Activated naive CD8-positive, alpha-beta T cell treated with anti-CD3 and anti-CD28 coated beads, Interleukin-2, amount 50 U/mL, for 16 hours (primary cell): ENCODE data around the gene ZNF436.

ENCODE experiments used
- DNase-seq: peaks from one replicate; pipeline ENCODE4 v3.0.0-alpha.2; 2020; ENCODE audit warnings: low read depth, low spot score

The ZNF436 gene

DNA sequence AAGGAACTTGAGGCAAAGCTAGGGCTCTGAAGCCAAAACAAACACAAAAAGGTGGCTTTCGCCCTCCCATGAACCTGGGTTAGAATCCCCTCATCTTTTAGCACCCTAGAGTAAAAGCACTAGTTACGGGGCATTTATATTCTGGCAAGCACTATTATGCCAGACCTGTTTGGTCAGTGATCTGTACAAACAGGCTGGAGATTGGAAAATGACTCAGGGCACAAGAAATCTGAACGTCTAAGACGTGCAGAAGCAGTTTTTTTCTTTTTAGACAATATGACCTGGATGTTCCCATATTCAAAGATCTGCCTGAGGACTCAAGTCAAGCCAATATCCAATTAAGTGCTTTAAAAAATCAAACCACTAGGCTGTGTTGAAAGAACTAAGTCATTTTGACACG, 3.0 kb downstream of the ZNF436 start:
- no peak for DNase-seq

DNA sequence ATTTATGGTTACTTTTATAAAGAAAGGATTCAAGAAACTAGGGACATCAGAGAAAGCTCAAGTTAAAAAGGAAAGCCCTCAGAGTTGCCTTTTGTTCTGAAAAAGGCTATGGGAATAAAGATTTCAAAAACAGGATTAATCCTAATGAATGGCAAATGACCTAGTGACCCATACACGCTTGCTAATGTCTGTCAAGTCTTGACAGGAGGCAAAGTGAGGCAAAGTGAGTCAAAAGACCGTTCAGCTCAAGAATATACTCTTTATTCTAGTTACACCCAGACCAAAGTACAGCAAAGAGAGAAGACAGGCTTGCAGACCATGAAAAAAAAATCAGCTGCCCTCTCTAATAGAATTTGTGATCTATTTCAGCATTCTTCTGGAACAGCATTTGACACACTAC, 3.5 kb downstream of the ZNF436 start:
- DNase-seq: no peak

DNA sequence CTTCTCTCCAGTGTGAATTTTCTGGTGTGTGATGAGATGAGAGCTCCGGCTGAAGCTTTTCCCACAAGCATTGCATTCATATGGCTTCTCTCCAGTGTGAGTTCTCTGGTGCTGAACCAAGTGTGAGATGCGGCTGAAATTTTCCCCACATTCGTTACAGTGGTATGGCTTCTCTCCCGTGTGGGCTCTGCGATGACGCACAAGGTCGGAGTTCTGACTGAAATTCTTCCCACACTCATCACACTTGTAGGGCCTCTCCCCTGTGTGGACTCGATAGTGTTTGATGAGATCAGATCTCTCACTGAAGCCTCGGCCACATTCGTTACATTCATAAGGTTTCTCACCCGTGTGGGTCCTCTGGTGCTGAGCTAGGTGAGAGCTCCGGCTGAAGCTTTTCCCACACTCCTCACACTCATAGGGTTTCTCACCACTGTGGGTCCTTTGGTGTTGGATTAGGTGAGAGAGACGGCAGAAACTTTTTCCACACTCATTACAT, 7.4 kb downstream of the ZNF436 start:
- DNase-seq: no peak

DNA sequence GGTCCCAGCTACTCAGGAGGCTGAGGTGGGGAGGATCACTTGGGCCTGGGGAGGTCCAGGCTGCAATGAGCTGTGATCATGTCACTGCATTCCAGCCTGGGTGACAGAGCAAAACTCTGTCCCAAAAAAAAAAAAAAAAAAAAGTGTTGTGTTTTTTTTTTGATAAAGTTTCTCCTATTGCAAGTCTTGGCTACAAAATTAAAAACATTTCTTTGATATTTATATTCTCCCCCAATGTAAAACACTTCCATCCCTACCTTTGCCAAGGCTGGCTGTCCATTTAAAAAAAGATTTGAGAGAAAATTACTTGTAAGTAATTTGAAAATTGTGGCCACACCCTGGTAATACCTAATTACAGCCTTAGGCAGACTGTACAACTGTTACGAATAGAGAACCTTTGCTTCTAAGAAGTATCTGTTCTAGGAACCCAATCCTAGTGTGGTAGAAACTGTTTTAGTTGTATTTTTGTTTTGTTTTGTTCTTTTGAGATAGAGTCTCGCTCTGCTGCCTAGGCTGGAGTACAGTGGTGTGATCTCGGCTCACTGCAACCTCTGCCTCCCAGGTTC, 11.2 kb downstream of the ZNF436 start:
- no peak for DNase-seq

DNA sequence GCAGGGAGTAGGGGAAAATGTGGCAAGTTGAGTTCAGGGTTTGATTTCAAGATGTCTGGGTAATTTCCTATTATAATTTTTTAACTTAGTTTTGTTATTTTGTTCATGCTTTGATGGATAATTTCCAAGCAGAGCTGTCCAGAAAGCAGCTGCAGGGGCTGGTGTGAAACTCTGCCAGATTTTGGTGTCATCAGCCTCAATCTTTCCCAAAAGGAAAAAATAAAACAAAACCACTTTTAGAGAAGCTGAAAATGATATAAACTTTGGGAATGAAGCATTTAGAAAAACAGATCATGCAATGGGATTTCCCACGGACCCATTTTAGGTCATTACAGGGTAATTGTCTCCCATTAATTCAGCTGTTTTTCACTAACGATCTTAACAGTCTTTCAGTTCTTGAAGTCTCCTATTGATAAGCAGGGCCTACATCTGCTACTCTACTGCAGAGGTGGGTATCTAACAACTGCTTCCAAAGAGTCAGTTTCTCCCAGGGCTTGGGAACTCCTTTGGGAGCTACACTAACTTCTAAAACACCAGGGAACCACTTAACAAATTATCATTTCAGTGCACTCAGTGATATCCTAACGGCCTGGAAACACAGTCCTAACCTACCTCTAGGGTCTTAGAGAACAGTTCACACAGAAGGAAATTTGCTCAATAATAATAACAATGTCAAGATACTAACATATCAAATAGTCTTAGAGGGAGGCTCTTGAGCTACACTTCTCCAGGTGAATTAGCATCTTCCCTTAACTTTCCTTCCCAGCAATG, 12.3 kb downstream of the ZNF436 start:
- no peak for DNase-seq

DNA sequence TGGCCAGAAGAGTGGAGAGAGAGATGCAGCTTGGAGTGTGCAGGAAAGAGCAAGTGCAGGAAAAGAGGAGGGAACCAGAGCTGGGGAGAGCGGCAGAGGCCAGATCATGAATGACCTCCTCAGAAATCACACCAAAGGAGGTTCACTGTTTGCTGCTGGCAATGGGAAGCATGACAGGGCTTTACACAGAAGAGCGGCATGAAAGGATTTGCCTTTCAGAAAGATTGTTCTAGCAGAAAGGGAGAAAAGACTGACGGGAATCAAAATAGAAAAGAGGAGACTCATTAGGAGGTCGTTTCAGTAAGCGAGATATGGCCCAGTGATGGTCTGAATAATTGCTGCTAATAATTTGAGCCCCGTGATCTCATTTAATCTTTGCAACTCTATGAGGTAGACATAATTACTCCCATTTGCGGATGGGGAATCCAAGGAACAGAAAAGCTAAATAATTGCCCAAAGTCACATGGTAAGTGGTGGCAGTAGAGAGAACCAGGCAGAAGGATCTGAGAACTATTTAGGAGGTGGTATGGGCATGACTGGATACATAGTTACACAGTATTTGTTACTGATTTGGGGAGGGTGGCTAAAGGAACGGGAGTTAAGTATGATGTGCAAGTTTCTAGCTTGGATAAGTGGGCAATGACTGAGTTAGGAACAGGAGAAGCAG, 13.0 kb downstream of the ZNF436 start:
- no peak for DNase-seq

DNA sequence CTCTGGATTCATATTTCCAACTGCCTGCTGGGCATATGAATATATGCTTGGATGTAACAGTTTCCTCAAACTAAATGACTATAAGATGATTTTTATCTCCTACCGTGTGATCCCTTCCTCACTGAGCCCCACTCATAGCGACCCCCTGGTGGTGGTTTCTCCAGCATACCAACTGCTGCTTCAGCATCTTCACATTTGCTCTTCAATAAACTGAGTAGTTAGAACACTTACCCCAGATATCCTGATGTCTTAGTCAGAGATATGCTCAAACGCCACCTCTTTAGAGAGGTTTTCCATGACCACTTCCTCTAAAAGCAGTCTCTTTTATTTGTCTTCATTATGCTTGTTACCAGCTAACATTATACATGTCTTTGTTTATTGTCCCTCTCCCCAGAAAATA, 15.4 kb downstream of the ZNF436 start:
- no peak for DNase-seq

DNA sequence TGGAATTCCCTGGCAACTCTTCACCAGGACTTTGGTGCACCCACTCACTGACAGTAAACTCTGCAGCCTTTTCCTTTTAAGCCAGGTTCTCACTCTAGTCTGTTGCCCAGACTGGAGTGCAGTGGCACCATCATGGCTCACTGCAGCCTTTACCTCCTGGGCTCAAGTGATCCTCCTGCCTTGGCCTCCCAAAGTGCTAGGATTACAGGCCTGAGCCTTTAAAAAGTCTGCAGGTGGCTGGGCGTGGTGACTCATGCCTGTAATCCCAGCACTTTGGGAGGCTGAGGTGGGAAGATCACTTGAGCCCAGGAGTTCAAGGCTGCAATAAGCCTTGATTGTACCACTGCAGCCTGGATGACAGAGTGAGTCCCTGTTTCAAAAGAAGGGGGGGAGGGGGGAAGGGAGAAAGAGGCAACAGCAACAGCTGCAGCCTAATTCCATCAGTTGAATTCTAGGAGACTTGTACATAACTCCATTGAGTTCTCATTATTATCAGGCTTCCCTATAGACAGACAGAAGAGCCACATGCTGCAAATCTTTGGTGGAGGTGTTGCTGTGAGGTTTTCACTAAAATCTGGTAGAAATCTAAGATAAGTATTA, 17.4 kb downstream of the ZNF436 start:
- DNase-seq: no peak

DNA sequence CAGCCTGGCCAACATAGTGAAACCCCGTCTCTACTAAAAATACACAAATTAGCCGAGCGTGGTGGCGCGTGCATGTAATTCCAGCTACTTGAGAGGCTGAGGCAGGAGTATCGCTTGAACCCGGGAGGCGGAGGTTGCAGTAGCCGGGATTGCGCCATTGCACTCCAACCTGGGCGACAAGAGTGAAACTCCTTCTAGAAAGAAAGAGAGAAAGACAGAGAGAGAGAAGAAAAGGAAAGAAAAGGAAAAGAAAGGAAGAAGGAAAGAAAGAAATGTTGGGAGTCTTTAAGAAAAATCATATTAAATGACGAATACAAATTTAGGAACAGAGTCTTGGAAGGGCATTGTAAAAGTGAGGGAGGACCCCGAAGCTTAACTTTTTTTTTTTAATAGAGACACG, 23.7 kb downstream of the ZNF436 start:
- no peak for DNase-seq

DNA sequence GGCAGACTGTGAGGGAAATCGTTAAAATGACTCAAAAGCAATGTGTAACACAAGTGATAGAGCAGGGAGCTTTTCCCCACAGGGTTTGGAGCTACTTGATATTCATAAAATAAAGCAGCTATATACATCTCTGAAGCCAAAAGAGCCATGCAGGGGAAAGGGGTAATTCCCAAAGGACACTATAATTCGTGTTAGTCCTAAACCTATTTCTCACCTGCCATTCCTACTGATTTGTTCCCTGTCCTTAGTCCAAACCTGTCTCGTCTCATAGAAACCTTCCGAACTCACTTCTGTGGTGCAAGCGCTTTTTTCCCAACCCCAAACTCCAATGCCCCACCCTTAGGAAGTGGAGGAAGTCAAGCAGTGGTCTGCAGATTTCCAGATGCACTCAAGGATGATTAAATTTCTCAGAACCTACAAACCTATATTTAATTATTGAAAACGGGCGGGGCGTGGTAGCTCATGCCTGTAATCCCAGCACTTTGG, 24.6 kb downstream of the ZNF436 start:
- no peak for DNase-seq

DNA sequence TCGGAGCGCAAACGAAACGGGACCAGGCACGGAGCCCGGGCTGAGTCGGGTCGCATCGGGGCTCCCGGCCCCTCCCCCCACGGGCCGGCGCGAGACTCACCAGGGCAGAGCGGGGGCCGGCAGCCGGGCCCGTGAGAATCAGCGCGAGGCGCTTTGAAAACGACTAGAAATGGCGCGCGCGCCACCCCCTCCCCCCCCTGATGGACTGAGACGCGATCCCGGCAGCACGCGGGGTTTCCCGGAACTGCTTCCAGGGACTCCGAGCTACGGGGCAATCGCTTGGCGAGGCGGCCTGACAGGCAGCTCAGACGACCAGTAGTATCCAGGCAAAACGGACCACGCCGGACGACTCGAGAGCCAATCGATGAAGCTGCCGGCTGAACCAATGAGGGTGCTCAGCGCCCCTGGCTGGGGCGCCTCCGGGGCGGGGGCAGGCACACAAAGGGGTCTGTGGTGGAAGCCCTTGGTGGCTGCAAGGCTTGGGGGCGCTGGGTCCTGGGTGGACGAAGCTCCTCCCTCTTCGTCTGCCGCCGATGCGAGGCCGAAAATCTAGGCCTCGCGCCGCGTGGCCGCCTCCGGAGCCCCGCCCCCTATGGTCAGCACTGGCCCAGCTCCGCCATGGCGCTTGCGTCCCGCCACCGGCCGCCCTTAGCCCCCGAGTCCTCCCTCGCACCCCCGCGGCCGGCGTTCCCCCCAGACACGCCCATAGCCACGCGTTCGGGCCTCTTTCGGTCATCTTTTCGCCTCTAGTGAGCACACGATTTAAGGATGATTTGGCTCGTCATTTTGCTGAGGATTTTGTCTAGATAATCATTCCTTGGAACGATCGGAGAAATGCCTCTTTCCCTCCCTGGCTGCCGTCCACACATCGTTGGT, 25.3 kb downstream of the ZNF436 start, which contains the start of gene HNRNPR:
HNRNPR (minus strand) TSS at position 174 of the 876 bp plus-strand sequence. CDS start 3,276 bp downstream, outside the sequence.
- DNase-seq: peak; percentile 99

DNA sequence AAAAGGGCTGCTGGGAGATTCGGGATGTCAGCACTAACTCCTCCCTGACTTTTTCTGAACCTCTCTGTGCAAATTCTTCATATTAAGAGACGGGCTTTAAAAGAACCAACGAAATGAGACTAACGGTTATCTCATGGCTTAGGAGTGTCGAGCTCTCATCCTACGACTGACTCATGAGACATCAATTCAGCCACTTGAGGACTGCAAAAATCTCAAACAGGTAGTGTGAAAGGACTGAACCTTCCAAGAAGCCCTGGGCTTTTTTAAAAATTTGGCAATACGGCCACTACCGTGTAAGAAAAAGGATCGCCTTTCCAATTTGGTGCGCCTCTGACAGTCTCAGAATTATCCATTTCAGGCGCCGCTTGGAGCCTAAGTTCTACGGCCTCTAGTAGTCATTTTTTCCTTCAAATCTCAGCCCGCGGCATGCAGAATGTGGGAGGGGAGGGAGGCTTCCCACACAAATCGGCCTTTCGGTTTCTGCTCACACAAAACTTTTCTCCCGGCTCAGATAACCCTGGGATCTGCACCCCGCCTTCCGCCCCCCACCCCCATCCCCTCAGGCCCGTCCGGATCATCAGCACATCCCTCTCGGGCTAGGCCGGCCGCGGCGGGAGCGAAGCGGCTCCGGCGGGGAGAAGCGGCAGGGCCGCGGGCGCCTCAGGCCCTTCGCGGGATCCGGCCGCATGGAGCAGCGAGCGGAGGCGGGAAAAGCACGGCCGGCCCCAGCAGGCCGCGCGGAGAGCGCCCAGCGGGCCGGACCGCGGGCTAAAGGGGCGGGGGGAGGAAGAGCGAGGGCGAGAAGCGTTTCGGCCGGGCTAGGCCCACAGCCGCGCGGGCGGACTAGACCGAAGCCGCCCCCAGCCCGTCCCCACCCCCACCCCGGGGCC, 26.2 kb downstream of the ZNF436 start:
- peak; percentile 32 for DNase-seq

DNA sequence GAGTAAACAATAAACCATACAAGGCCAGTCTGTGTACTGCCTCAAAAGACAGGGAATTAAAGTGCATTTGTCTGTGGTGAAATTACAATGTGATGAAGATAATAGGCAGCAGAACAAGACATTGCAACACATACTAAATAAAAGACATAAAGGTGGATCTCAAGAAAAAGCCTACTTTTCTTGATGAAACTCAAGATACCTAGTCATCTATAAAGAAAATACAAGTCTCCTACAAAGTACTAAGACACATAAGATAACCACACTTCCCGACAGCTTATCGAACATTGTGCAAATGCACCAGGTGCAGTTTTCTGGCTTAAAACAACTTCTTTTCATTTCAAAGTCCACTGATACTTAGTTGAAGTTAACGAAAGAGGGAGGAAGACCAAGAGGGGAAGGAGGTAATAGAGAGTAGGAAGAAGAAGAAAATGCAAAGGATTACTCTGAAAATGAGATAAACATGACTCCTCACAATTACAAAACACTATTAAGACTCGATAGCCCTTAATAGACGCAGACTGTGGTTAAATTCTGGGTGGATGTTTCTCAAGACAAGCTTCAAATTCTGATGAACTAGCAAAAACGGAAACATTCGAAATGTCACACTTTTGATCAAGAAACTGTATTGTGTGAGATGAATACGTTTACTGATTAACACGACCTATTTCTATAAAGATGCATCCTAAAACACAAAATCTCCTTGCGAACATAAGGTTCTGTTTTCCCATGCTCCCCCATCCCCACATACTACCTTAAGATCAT, 27.5 kb downstream of the ZNF436 start:
- DNase-seq: no peak

DNA sequence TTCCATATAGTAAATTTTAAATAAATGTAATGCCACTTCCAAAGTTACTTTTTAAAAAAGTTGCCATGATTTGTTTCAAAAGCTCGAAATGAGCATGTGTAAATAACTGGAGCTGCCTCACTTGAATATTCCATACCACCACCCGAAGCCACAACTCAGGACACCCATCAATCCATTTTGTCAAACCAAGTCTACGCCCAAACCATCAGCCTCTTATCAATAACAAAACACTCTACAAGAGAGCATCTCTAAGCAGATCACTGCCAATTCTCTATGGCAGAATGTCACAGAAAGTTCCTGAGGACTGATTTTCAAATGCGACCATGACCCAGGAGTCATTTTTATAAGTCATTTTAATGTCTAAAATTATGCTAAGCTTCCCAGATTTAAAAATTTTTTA, 30.0 kb downstream of the ZNF436 start:
- DNase-seq: no peak

DNA sequence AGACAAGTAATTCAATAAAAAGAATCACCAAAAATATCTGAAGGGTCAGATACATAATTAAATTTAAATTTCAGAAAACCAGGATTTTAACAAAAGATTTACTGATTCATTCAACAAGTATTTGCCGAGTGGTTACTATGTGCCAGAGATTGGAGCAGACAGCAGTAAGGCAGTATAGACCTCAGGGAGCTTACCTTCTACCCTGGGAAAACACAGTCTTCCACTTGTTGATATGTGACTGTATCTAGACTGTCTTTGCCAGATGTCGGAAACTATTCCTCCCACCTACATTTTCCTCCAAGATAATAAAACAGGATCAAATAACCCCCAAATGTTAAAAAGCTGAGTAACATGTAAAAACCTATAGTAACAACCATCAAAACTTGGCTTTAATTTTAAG, 31.8 kb downstream of the ZNF436 start:
- no peak for DNase-seq

DNA sequence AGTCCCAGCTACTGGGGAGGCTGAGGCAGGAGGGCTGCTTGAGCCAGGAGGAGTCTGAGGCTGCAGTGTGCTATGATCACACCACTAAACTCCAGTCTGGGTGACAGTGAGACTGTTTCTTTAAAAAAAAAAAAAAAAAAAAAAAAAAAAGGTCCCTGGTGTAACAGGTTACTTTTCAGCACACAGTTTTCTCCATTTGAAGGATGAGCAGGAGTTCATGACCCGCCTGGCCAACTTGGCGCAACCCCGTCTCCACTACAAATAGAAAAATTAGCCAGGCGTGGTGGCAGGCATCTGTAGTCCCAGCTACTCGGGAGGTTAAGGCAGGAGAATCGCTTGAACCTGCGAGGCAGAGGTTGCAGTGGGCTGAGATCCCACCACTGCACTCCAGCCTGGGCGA, 37.9 kb downstream of the ZNF436 start:
- DNase-seq: no peak

DNA sequence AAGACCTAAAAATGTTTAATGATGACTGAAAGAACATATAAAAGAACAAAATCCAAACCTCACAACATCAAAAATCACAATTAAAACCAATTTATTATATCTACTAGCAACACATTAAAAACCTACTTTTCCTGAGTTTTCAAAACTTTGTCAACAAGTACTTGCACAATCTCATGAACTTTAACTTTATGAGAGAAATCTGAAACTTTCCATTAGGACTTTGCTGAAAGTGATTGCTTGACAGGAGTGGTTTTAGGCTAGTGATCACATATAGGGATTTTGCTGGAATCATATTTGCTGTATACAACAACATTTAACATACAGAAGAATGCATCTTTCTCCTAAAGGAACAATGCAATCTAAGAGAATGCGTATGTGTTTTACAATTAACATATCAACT, 38.8 kb downstream of the ZNF436 start:
- DNase-seq: no peak

DNA sequence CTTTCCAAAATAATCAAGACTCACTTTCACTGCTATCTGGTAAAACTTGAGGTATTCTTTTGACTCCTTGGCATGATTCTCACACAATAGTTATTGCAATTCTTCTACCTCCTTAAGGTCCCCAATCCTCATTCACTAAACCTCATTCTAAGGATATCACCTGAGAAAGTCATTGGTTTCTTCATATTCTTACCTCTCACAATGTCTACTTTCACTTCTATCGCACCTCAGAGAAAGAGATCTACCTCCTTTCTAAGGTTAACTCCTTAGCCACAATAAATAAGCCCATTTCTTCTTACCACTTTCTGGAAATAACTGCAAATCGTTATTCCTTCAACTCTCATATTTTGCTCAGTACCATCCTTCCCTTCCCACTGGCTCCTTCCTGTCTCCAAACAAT, 44.2 kb downstream of the ZNF436 start:
- no peak for DNase-seq

DNA sequence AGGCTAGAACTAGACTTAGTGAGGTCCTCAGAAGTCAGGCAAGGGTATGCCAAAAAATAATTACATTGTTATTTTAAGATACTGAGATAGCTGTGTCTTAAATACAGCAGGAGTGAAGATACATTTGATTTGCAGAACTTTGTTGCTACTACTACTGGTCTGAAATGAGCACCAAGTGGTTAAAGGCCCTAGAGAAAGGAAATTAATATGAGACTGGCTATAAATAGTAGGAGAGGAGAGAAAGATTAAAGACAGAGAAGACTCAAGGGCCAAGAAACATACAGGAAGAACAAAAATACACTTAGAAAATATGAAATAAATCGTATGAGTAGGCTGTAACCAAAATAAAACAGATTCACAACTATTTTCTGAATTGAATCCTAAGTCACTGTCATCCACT, 46.9 kb downstream of the ZNF436 start:
- DNase-seq: no peak
